GM12878 (cell line): ENCODE data around the gene HIVEP1. TPM values are rescaled to one million over a fixed set of nuclear protein-coding genes. Genes with fewer than 3 reads are reported as not detected.

Experiments
- ATAC-seq: fragments of 200-7000 bp; cut with Tn5 transposase; 3 replicates; pipeline ENCODE4 v1.9.1; 2020; ENCODE audit warnings: mild to moderate bottlenecking, moderate library complexity
- BruUV-seq: library from RNA; stranded (reverse); fragments of 400-500 nt; replicated peaks from 2 replicates; lab custom pipeline; 2021; lab: Mats Ljungman, UMichigan
- CTCF ChIA-PET: fragments of 300-600 bp; sonication (Branson Sonifier 250); formaldehyde crosslinking; extraction: SDS; loops from one replicate; lab custom pipeline; 2021; ENCODE audit warnings: inconsistent platforms; lab: Yijun Ruan, JAX
- POLR2A ChIA-PET: fragments of 350-600 bp; formaldehyde crosslinking; extraction: SDS; loops from one replicate; lab custom pipeline; 2021; ENCODE audit warnings: inconsistent platforms; lab: Charles Lee
- RAD21 ChIA-PET: fragments of 300-600 bp; sonication (Branson Sonifier 250); formaldehyde crosslinking; loops from one replicate; lab custom pipeline; 2023; ENCODE audit warnings: antibody characterized with exemption; ENCODE audit not compliant: unreplicated experiment; lab: Charles Lee
- SMC1A ChIA-PET: fragments of 300-600 bp; sonication (Branson Sonifier 250); formaldehyde crosslinking; loops from one replicate; lab custom pipeline; 2023; ENCODE audit not compliant: unreplicated experiment, uncharacterized antibody; lab: Charles Lee
- DNase-seq: peaks from one replicate; pipeline ENCODE4 v3.0.0-alpha.2; 2011; ENCODE audit warnings: low read depth, low spot score
- FAIRE-seq: peaks from 3 replicates; lab custom pipeline; 2011; peaks lifted over from hg19 to GRCh38; lab: Jason Lieb, UNC
- H2AFZ ChIP-seq: 2 replicates; pipeline ENCODE4 v1.6.0; 2011; ENCODE audit warnings: low read depth, low read length, control low read depth; ENCODE audit not compliant: control insufficient read depth
- H3K27ac ChIP-seq: 2 replicates; pipeline ENCODE4 v1.5.1; 2011; ENCODE audit warnings: control low read depth; ENCODE audit not compliant: control insufficient read depth, insufficient read depth
- H3K27me3 ChIP-seq, 2 experiments: replicated peaks in 1 of 2; 2 replicates each; pipeline versions ENCODE4 v1.6.0 to v1.6.1; 2011; ENCODE audit warnings: low read length in 1 of 2; ENCODE audit not compliant: control insufficient read depth in 2 of 2, insufficient read depth in 2 of 2
- H3K36me3 ChIP-seq, 2 experiments: 2 replicates each; pipeline ENCODE4 v1.5.1; 2011; ENCODE audit warnings: low read length in 1 of 2; ENCODE audit not compliant: control insufficient read depth in 2 of 2, insufficient read depth in 2 of 2
- H3K4me1 ChIP-seq: 2 replicates; pipeline ENCODE4 v1.6.1; 2011; ENCODE audit warnings: mild to moderate bottlenecking, low read length, moderate library complexity, mixed read lengths; ENCODE audit not compliant: control insufficient read depth, insufficient read depth
- H3K4me2 ChIP-seq: 2 replicates; pipeline ENCODE4 v1.6.0; 2011; ENCODE audit warnings: control low read depth; ENCODE audit not compliant: control insufficient read depth, insufficient read depth
- H3K4me3 ChIP-seq: fragments of 200-600 bp; sonication (generic); 2 replicates; pipeline ENCODE4 v1.5.1; 2016
- H3K79me2 ChIP-seq: 2 replicates; pipeline ENCODE4 v1.6.0; 2011; ENCODE audit warnings: low read length; ENCODE audit not compliant: control insufficient read depth, insufficient read depth
- H3K9ac ChIP-seq: 2 replicates; pipeline ENCODE4 v1.8.0; 2011; ENCODE audit warnings: low read length, control low read depth, mixed read lengths; ENCODE audit not compliant: control insufficient read depth, insufficient read depth
- H3K9me3 ChIP-seq: replicated peaks from 3 replicates; pipeline ENCODE4 v1.5.1; 2011; ENCODE audit warnings: mild to moderate bottlenecking, low read length; ENCODE audit not compliant: control insufficient read depth, insufficient read depth
- H4K20me1 ChIP-seq: 2 replicates; pipeline ENCODE4 v1.6.0; 2011; ENCODE audit not compliant: control insufficient read depth, insufficient read depth
- BMI1 ChIP-seq: fragments of 450-650 bp; IDR thresholded peaks from 2 replicates; pipeline ENCODE4 v1.6.1; 2016; ENCODE audit warnings: mild to moderate bottlenecking, moderate library complexity, borderline replicate concordance
- CBX5 ChIP-seq: sonication (generic); IDR thresholded peaks from 2 replicates; pipeline ENCODE4 v1.6.1; 2016; ENCODE audit warnings: low read depth, moderate library complexity, mild to moderate bottlenecking, inconsistent platforms
- CHD4 ChIP-seq: fragments of 200-600 bp; sonication (generic); IDR thresholded peaks from 2 replicates; pipeline ENCODE4 v1.6.1; 2016; ENCODE audit warnings: mild to moderate bottlenecking
- EGR1 ChIP-seq, 2 experiments: IDR thresholded peaks; 1 replicate in 1 of 2; 2 replicates in 1 of 2; pipeline ENCODE4 v1.6.1; 2011 to 2012; ENCODE audit warnings: low read depth in 2 of 2, low read length in 2 of 2, borderline replicate concordance in 1 of 2, mild to moderate bottlenecking in 1 of 2, moderate library complexity in 1 of 2
- FOXM1 ChIP-seq: IDR thresholded peaks from 2 replicates; pipeline ENCODE4 v1.6.1; 2012; ENCODE audit warnings: low read depth, mild to moderate bottlenecking, inconsistent platforms, low read length, moderate library complexity
- IKZF2 ChIP-seq, 2 experiments: fragments of 450-650 bp; IDR thresholded peaks; 2 replicates each; pipeline ENCODE4 v1.6.1; 2017; ENCODE audit warnings: mild to moderate bottlenecking in 2 of 2, moderate library complexity in 2 of 2
- JUNB ChIP-seq: IDR thresholded peaks from 2 replicates; pipeline ENCODE4 v1.6.1; 2016; ENCODE audit warnings: antibody characterized with exemption, mild to moderate bottlenecking
- JUND ChIP-seq: IDR thresholded peaks from 2 replicates; pipeline ENCODE4 v1.6.1; 2012; ENCODE audit warnings: low read depth, mild to moderate bottlenecking, low read length, improper control_type of control experiment, moderate library complexity
- MYC ChIP-seq: IDR thresholded peaks from 2 replicates; pipeline ENCODE4 v1.6.1; 2011; ENCODE audit warnings: mild to moderate bottlenecking, low read length, moderate library complexity, inconsistent platforms; ENCODE audit not compliant: insufficient read depth, insufficient replicate concordance, insufficient read length, severe bottlenecking
- NFYB ChIP-seq: IDR thresholded peaks from 2 replicates; pipeline ENCODE4 v1.6.1; 2011; ENCODE audit warnings: low read depth, mild to moderate bottlenecking, low read length, improper control_type of control experiment, moderate library complexity; ENCODE audit not compliant: insufficient read depth
- POLR2AphosphoS5 ChIP-seq: IDR thresholded peaks from 2 replicates; pipeline ENCODE4 v1.6.1; 2011; ENCODE audit warnings: mild to moderate bottlenecking, low read length, inconsistent platforms
- SRF ChIP-seq, 2 experiments: IDR thresholded peaks; 2 replicates each; pipeline ENCODE4 v1.6.1; 2011; ENCODE audit warnings: low read depth in 2 of 2, low read length in 2 of 2, mild to moderate bottlenecking in 1 of 2, moderate library complexity in 1 of 2
- ZNF207 ChIP-seq: fragments of 450-650 bp; IDR thresholded peaks from 2 replicates; pipeline ENCODE4 v1.6.1; 2014; ENCODE audit warnings: antibody characterized with exemption, mild to moderate bottlenecking, borderline replicate concordance
- WGBS: methylation state at CpG from one replicate; pipeline ENCODE4 v1.1.6; 2016; ENCODE audit warnings: low lambda C conversion rate; ENCODE audit not compliant: insufficient replicate concordance, insufficient coverage; ENCODE audit errors: missing lambda C conversion rate; 5-methylcytosine and 5-hydroxymethylcytosine counted together
- in situ Hi-C: fragments of 300-500 bp; cut with MboI; formaldehyde crosslinking; loops from 9 replicates; pipeline ENCODE4 v1.14.3; 2018; ENCODE audit warnings: mixed read lengths
- intact Hi-C: fragments of 100-400 bp; cut with micrococcal nuclease; formaldehyde crosslinking; loops from one replicate; pipeline ENCODE4 v1.14.2; 2022; ENCODE audit not compliant: unreplicated experiment
- polyA plus RNA-seq, 11 experiments: library from polyadenylated mRNA; depleted of rRNA in 4 of 11; unstranded in 6 of 11; stranded (reverse) in 5 of 11; fragments of >200 nt; fragmentation: Nextera tagmentation in 4 of 11; fragmentation: Illumina TruSeq in 1 of 11; extraction: Ambion mirVana in 4 of 11; extraction: Trizol in 1 of 11; gene quantifications; 1 replicate in 1 of 11; 2 replicates in 10 of 11; pipeline versions ENCODE4 v1.2.1 to v1.2.3, GENCODE V29; 2011 to 2016; ENCODE audit warnings: inconsistent platforms in 2 of 11, missing spikeins in 2 of 11, low read depth in 1 of 11
- total RNA-seq, 4 experiments: library from RNA; depleted of rRNA in 3 of 4; stranded (reverse); fragments of >200 nt in 3 of 4; fragmentation: Illumina TruSeq in 1 of 4; extraction: Trizol in 1 of 4; gene quantifications; 2 replicates each; pipeline versions ENCODE4 v1.2.1 to v1.2.3, GENCODE V29; 2013 to 2021
- TF ChIP-seq, protein P1 (sequence below): IDR thresholded peaks from 2 replicates; pipeline ENCODE4 v1.6.1; 2011; ENCODE audit warnings: low read depth, mild to moderate bottlenecking, low read length, moderate library complexity, borderline replicate concordance; ENCODE audit errors: extremely low read depth
- TF ChIP-seq, protein P2 (sequence below): fragments of 450-650 bp; IDR thresholded peaks from 2 replicates; pipeline ENCODE4 v1.6.1; 2017; ENCODE audit warnings: mild to moderate bottlenecking, low read depth, inconsistent platforms; ENCODE audit not compliant: poor library complexity, severe bottlenecking
- TF ChIP-seq, protein P3 (sequence below): fragments of 450-650 bp; IDR thresholded peaks from 2 replicates; pipeline ENCODE4 v1.6.1; 2016; ENCODE audit warnings: mild to moderate bottlenecking
- TF ChIP-seq, protein P4 (sequence below): fragments of 450-650 bp; IDR thresholded peaks from 2 replicates; pipeline ENCODE4 v1.6.1; 2017; ENCODE audit warnings: antibody characterized with exemption, mild to moderate bottlenecking, moderate library complexity

The HIVEP1 gene
- total and polyA plus RNA-seq, 10 of the 15 experiments (the other 5 are each of a cell fraction or from before 2014, with no cell fraction given): 4.3 to 37.5 (median 21.6) TPM

GRCh38 chr6:12069891-12070529 lies 57.9 kb downstream of the HIVEP1 start:
- SMC1A ChIA-PET: interaction anchor here (1.0 to 1.6 kb wide), 7 partner anchors 8 to 248 kb away, joined by 3 to 10 read pairs (median 3); no protein-coding TSS in a partner anchor
- TF ChIP-seq SRF (IDR thresholded peaks at IDR 0.05; ENCODE audit: low read depth in 2 of 2, low read length in 2 of 2) (no peak), EGR1 (IDR thresholded peaks at IDR 0.05; ENCODE audit: borderline replicate concordance in 1 of 2, low read depth in 2 of 2, low read length in 2 of 2) (no peak), POLR2AphosphoS5 (no peak), JUND (no peak), IKZF2 (IDR thresholded peaks at IDR 0.05) (no peak), BMI1 (no peak), JUNB (no peak), CBX5 (no peak), ZNF207 (no peak), CHD4 (no peak), MYC (no peak), NFYB (no peak), FOXM1 (no peak)
- TF ChIP-seq, protein P1, sequence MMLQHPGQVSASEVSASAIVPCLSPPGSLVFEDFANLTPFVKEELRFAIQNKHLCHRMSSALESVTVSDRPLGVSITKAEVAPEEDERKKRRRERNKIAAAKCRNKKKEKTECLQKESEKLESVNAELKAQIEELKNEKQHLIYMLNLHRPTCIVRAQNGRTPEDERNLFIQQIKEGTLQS: no peak
- TF ChIP-seq, protein P2, sequence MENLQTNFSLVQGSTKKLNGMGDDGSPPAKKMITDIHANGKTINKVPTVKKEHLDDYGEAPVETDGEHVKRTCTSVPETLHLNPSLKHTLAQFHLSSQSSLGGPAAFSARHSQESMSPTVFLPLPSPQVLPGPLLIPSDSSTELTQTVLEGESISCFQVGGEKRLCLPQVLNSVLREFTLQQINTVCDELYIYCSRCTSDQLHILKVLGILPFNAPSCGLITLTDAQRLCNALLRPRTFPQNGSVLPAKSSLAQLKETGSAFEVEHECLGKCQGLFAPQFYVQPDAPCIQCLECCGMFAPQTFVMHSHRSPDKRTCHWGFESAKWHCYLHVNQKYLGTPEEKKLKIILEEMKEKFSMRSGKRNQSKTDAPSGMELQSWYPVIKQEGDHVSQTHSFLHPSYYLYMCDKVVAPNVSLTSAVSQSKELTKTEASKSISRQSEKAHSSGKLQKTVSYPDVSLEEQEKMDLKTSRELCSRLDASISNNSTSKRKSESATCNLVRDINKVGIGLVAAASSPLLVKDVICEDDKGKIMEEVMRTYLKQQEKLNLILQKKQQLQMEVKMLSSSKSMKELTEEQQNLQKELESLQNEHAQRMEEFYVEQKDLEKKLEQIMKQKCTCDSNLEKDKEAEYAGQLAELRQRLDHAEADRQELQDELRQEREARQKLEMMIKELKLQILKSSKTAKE: no peak
- TF ChIP-seq, protein P3, sequence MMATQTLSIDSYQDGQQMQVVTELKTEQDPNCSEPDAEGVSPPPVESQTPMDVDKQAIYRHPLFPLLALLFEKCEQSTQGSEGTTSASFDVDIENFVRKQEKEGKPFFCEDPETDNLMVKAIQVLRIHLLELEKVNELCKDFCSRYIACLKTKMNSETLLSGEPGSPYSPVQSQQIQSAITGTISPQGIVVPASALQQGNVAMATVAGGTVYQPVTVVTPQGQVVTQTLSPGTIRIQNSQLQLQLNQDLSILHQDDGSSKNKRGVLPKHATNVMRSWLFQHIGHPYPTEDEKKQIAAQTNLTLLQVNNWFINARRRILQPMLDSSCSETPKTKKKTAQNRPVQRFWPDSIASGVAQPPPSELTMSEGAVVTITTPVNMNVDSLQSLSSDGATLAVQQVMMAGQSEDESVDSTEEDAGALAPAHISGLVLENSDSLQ: no peak
- TF ChIP-seq, protein P4, sequence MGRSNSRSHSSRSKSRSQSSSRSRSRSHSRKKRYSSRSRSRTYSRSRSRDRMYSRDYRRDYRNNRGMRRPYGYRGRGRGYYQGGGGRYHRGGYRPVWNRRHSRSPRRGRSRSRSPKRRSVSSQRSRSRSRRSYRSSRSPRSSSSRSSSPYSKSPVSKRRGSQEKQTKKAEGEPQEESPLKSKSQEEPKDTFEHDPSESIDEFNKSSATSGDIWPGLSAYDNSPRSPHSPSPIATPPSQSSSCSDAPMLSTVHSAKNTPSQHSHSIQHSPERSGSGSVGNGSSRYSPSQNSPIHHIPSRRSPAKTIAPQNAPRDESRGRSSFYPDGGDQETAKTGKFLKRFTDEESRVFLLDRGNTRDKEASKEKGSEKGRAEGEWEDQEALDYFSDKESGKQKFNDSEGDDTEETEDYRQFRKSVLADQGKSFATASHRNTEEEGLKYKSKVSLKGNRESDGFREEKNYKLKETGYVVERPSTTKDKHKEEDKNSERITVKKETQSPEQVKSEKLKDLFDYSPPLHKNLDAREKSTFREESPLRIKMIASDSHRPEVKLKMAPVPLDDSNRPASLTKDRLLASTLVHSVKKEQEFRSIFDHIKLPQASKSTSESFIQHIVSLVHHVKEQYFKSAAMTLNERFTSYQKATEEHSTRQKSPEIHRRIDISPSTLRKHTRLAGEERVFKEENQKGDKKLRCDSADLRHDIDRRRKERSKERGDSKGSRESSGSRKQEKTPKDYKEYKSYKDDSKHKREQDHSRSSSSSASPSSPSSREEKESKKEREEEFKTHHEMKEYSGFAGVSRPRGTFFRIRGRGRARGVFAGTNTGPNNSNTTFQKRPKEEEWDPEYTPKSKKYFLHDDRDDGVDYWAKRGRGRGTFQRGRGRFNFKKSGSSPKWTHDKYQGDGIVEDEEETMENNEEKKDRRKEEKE: no peak

More at GRCh38 chr6:12069891-12070529, 57.9 kb downstream of the HIVEP1 start:
- DNase-seq: no peak
- Histone ChIP-seq H3K79me2 (peaks cover 92% of the 10 kb centered on the region), H4K20me1 (no peaks in the 10 kb centered on the region), H3K4me2 (no peak overlapping the region), H3K27me3 (no peaks in the 10 kb centered on the region), H3K27ac (no peak overlapping the region), H3K9ac (no peak overlapping the region), H3K4me1 (peaks cover 20% of the 10 kb centered on the region), H2AFZ (no peak overlapping the region), H3K9me3 (no peaks in the 10 kb centered on the region; the same call in 2 of the 3 replicates), H3K4me3 (no peak overlapping the region), H3K36me3 (peaks cover 0 to 1% of the 10 kb centered on the region in 2 experiments; a peak in 1 of 4 replicates)
- WGBS: 93% methylated on average over 9 of the region's 9 CpGs
- intact Hi-C loops (loop anchor here (10.0 kb wide), 1 partner anchor 215 kb away; no protein-coding TSS in a partner anchor), in situ Hi-C loops (no loop called here)
- RAD21 ChIA-PET: interaction anchor here (9.8 kb wide), 1 partner anchor 58 kb away, joined by 77 read pairs; the partner anchor contains the start of gene HIVEP1
- no TSS peak for BruUV-seq
- CTCF ChIA-PET: interaction anchor here (0.6 to 2.1 kb wide), 3 partner anchors 9 to 342 kb away, joined by 3 to 4 read pairs (median 3); no protein-coding TSS in a partner anchor
- ATAC-seq: no peak
- FAIRE-seq: no peak
- POLR2A ChIA-PET: no interaction called here
